ENCODE results near the gene SPATA20. TPM values are rescaled to one million over a fixed set of nuclear protein-coding genes. Genes with fewer than 3 reads are reported as not detected.

The SPATA20 gene
- total RNA-seq, 1 donor: 142 TPM

GRCh38 chr17:50585346-50585745 is 38.4 kb downstream of the SPATA20 start:
- H3K4me3 ChIP-seq (ENCODE audit: insufficient read depth, low read length): no peak overlapping the region
- no peak overlapping the region for H3K27ac ChIP-seq (ENCODE audit: low read depth, low read length)
- H3K4me1 ChIP-seq (ENCODE audit: insufficient read depth, low read length): no peaks in the 10 kb centered on the region
- H3K36me3 ChIP-seq (ENCODE audit: insufficient read depth, low read length): no peaks in the 10 kb centered on the region
- H3K79me2 ChIP-seq (ENCODE audit: insufficient read depth, low read length): no peaks in the 10 kb centered on the region
- H3K27me3 ChIP-seq (ENCODE audit: insufficient read depth, low read length): peaks cover 34% of the 10 kb centered on the region
- H2AFZ ChIP-seq (ENCODE audit: low read length): no peak overlapping the region
- H3K9me3 ChIP-seq (ENCODE audit: low read depth, low read length): no peaks in the 10 kb centered on the region
- no peaks in the 10 kb centered on the region for H4K20me1 ChIP-seq (ENCODE audit: insufficient read depth, low read length)
- no peak overlapping the region for H3K4me2 ChIP-seq (ENCODE audit: insufficient read depth, low read length)
- no peak for TF ChIP-seq CTCF (IDR thresholded peaks at IDR 0.05; ENCODE audit: extremely low read depth, low read depth, low read length)
- DNase-seq (ENCODE audit: insufficient read length, low spot score, missing footprints): no peak

GRCh38 chr17:50585891-50586290 is 38.9 kb downstream of the SPATA20 start:
- H3K4me3 ChIP-seq (ENCODE audit: insufficient read depth, low read length): no peak overlapping the region
- H2AFZ ChIP-seq (ENCODE audit: low read length): no peak overlapping the region
- no peaks in the 10 kb centered on the region for H3K4me1 ChIP-seq (ENCODE audit: insufficient read depth, low read length)
- H3K27ac ChIP-seq (ENCODE audit: low read depth, low read length): no peak overlapping the region
- H4K20me1 ChIP-seq (ENCODE audit: insufficient read depth, low read length): no peaks in the 10 kb centered on the region
- DNase-seq (ENCODE audit: insufficient read length, low spot score, missing footprints): no peak
- no peaks in the 10 kb centered on the region for H3K79me2 ChIP-seq (ENCODE audit: insufficient read depth, low read length)
- no peaks in the 10 kb centered on the region for H3K36me3 ChIP-seq (ENCODE audit: insufficient read depth, low read length)
- no peak overlapping the region for H3K4me2 ChIP-seq (ENCODE audit: insufficient read depth, low read length)
- no peak for TF ChIP-seq CTCF (IDR thresholded peaks at IDR 0.05; ENCODE audit: extremely low read depth, low read depth, low read length)
- H3K27me3 ChIP-seq (ENCODE audit: insufficient read depth, low read length): peaks cover 34% of the 10 kb centered on the region
- no peaks in the 10 kb centered on the region for H3K9me3 ChIP-seq (ENCODE audit: low read depth, low read length)

- Histone ChIP-seq H3K4me1 (ENCODE audit: insufficient read depth, low read length) (no peaks in the 10 kb centered on the region), H3K79me2 (ENCODE audit: insufficient read depth, low read length) (no peaks in the 10 kb centered on the region), H3K9me3 (ENCODE audit: low read depth, low read length) (no peaks in the 10 kb centered on the region), H3K36me3 (ENCODE audit: insufficient read depth, low read length) (no peaks in the 10 kb centered on the region), H3K27me3 (ENCODE audit: insufficient read depth, low read length) (peaks cover 34% of the 10 kb centered on the region), H3K4me3 (ENCODE audit: insufficient read depth, low read length) (no peak overlapping the region), H3K4me2 (ENCODE audit: insufficient read depth, low read length) (no peak overlapping the region), H2AFZ (ENCODE audit: low read length) (no peak overlapping the region), H4K20me1 (ENCODE audit: insufficient read depth, low read length) (no peaks in the 10 kb centered on the region), H3K27ac (ENCODE audit: low read depth, low read length) (no peak overlapping the region)
- no peak for TF ChIP-seq CTCF (IDR thresholded peaks at IDR 0.05; ENCODE audit: extremely low read depth, low read depth, low read length)
- no peak for DNase-seq (ENCODE audit: insufficient read length, low spot score, missing footprints)
Observed at GRCh38 chr17:50586421-50587247, 39.7 kb downstream of the SPATA20 start.

- TF ChIP-seq CTCF (IDR thresholded peaks at IDR 0.05; ENCODE audit: extremely low read depth, low read depth, low read length): no peak
- H2AFZ ChIP-seq (ENCODE audit: low read length): no peak overlapping the region
- peaks cover 27% of the 10 kb centered on the region for H3K27me3 ChIP-seq (ENCODE audit: insufficient read depth, low read length)
- no peaks in the 10 kb centered on the region for H3K36me3 ChIP-seq (ENCODE audit: insufficient read depth, low read length)
- no peaks in the 10 kb centered on the region for H3K79me2 ChIP-seq (ENCODE audit: insufficient read depth, low read length)
- no peak overlapping the region for H3K4me3 ChIP-seq (ENCODE audit: insufficient read depth, low read length)
- no peaks in the 10 kb centered on the region for H4K20me1 ChIP-seq (ENCODE audit: insufficient read depth, low read length)
- H3K4me2 ChIP-seq (ENCODE audit: insufficient read depth, low read length): no peak overlapping the region
- H3K9me3 ChIP-seq (ENCODE audit: low read depth, low read length): no peaks in the 10 kb centered on the region
- no peaks in the 10 kb centered on the region for H3K4me1 ChIP-seq (ENCODE audit: insufficient read depth, low read length)
- DNase-seq (ENCODE audit: insufficient read length, low spot score, missing footprints): no peak
- no peak overlapping the region for H3K27ac ChIP-seq (ENCODE audit: low read depth, low read length)
Observed at GRCh38 chr17:50587571-50587970, 40.6 kb downstream of the SPATA20 start.
